ENCODE data around the gene FCGR2B.
A peak's percentile ranks its signal among the peaks of the same experiment; 100 is the strongest.
"Not testable (repeated sequence)": the region's sequence is repeated elsewhere in the genome, so short reads cannot be mapped to it uniquely, and the experiment has no call there.

The FCGR2B gene

DNA sequence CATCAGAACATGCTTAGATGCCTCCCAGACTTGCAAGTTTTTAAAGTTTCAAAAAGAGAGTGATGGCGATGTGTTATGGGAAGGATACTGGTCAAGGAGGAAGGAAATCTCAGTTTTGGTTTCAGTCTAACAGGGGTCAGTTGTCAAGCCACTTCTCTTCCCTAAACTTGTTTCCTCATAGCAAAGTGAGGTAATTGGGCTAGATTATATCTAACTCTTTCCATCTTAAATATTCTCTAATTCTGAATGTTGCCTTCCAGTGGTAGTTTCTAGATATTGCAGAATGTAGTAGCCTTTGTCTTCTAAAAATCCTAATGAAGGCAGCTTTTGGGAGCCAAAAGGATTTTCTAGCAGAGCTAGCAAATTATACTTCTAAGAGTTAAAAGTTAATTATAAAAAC lies 20.2 kb upstream of the FCGR2B start:
- DNase-seq (ENCODE audit: extremely low spot score); POLR2A ChIA-PET; CTCF ChIA-PET: not testable (repeated sequence)
- TF ChIP-seq, protein P1, sequence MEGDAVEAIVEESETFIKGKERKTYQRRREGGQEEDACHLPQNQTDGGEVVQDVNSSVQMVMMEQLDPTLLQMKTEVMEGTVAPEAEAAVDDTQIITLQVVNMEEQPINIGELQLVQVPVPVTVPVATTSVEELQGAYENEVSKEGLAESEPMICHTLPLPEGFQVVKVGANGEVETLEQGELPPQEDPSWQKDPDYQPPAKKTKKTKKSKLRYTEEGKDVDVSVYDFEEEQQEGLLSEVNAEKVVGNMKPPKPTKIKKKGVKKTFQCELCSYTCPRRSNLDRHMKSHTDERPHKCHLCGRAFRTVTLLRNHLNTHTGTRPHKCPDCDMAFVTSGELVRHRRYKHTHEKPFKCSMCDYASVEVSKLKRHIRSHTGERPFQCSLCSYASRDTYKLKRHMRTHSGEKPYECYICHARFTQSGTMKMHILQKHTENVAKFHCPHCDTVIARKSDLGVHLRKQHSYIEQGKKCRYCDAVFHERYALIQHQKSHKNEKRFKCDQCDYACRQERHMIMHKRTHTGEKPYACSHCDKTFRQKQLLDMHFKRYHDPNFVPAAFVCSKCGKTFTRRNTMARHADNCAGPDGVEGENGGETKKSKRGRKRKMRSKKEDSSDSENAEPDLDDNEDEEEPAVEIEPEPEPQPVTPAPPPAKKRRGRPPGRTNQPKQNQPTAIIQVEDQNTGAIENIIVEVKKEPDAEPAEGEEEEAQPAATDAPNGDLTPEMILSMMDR (IDR thresholded peaks at IDR 0.05; ENCODE audit: control extremely low read depth, extremely low read depth, low read depth, missing control alignments) = peak; percentile 24

DNA sequence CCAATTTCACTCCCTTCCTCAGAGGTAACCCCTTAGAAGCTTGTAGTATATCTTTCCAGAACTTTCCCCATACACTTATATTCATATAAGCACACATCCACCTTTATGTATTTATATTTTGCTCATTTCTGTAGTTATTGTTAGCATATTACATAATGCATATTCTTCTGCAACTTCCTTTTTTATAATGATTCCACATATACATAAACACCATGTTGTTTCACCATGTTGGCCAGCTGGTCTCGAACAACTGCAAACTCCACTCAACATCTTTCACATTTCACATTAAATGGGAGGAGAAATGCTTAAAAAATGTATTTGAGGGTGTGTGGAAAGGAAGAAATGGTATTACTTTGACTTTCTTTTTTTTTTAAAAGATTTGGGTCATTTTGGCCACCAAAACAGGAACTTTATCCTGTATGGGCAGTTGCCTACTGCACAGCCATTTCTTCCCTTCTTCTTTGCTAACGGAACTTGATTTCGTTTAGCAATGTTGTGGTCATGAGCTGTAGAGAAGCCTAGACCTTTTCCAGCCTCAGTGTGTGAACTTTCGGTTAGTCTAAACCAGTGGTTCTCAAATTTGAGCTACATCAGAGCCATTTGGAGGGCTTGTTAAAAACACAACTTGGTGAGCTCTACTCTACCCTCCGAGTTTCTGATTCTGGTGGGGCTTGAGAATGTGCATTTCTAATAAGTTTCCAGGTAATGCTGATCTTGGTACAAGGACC lies 19.3 kb upstream of the FCGR2B start:
- POLR2A ChIA-PET; DNase-seq (ENCODE audit: extremely low spot score); CTCF ChIA-PET: not testable (repeated sequence)

DNA sequence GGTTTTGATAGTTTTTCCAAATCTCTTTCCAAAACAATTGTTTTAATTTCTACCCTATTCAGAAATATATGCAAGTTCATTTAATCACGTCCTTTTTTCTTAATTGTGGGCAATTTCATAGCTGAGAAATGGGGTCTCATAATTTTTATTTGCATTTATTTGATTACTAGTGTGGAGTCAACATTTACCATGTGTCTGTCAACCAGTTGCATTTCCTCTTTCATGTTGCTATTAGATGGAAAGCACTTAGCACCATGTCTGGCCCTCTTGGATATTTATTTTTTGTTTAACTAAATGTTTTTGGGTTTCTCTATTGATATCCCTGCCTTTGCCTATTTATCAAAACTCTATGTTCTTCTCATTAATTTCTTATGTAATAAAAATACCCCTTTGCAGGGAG lies 18.1 kb upstream of the FCGR2B start:
- POLR2A ChIA-PET; DNase-seq (ENCODE audit: extremely low spot score); CTCF ChIA-PET: not testable (repeated sequence)

DNA sequence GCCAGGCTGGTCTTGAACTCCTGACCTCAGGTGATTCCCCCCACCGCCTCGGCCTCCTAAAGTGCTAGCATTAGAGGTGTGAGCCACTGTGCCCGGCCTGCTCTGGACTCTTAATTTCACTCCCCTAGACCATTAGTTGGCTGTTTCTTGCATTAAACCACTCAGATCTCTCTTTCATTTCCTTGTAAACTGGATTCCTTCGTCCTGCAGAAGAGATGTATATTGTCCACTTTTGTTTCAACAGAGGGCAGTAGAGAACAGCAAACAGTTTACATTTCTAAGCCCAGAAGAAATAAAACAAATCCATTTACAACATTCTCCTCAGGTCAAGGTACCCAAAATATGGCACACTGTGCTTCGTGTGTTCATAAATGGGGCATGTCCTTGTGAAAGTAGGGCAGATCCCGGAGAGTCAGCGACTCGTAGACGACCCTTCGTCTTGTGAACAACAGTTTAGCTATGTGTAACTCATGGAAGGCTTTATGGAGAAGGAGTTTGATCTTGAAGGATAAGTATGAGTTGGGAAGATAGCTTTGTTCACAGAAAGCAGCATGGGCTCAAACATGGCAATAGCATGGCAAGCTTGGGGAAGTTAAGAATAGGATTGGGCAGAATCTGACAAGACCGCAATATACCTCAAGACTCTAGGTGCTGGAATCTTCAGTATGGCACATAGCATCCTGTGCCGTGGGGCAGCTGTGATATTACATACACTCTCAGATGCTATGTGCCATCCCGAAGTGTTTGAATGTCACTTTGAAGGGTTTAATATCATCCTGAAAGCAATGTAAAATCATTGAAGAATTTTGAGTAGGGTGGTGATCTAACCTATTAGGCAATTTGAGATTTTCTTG lies 15.2 kb upstream of the FCGR2B start:
- POLR2A ChIA-PET; DNase-seq (ENCODE audit: extremely low spot score): not testable (repeated sequence)
- TF ChIP-seq, protein P1 (IDR thresholded peaks at IDR 0.05; ENCODE audit: control extremely low read depth, extremely low read depth, low read depth, missing control alignments) = peak; percentile 32
- CTCF ChIA-PET = interaction anchor here (0.6 to 0.8 kb wide), 9 partner anchors 10 to 95 kb away, joined by 3 to 6 read pairs (median 3); partner anchors contain the start of gene FCRLA

DNA sequence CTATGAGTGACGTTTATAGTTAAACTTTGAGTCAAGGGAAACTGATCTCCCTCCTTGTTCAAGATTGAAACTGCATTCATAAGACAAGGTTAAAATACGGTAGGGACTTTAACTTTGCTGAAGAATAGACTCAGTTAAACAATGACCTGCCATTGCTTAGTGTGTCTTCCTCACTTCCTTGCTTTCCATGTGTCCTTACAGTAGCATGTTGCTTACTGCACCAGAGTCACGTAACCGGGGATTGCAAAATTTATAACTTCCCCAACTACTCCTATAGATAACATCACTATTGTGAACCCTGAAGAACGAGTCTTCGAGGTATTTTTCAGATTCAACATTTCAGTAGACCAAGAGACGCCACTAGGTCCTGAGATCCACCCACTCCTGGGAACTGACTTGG lies 9.4 kb upstream of the FCGR2B start:
- CTCF ChIA-PET; POLR2A ChIA-PET; DNase-seq (ENCODE audit: extremely low spot score): not testable (repeated sequence)

DNA sequence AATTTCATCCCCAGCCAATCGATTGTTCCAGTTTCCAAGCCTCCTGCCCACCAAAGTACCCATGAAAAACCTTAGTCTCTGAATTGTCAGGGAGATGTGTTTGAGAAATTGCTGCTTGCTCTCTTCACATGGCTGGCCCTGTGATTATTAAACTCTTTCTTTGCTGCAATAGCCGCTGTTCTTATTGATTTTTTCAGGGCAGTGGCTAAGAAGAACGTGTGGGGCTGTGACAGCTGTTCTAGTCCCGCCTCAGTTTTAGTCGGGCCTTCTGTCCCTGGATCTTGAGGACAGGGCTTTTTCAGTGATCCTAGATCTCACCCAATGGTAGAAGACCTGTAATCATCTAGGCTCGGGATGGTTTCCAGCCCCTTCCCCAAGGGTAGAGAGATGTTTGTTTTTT lies 9.0 kb upstream of the FCGR2B start:
- DNase-seq (ENCODE audit: extremely low spot score); CTCF ChIA-PET; POLR2A ChIA-PET: not testable (repeated sequence)

DNA sequence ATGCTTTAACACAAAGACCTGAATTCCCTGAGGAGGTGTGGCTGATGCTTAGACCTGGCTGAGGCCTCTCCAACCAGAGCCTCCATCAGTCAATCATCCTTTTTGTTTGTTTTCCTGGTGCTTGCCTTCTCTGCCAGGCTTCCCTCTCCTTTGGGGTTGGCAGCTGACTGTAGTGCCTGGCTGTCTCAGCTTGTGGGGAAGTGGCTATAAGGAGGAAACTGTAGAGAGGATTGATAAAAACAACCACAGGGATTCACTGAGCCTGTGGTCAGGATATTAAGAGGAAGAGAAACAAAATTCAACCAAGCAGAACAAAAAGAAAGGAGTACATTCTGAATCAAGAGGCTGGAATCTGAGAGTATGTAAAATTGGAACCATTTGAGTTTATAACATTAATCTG lies 4.4 kb upstream of the FCGR2B start:
- POLR2A ChIA-PET; DNase-seq (ENCODE audit: extremely low spot score); CTCF ChIA-PET: not testable (repeated sequence)

DNA sequence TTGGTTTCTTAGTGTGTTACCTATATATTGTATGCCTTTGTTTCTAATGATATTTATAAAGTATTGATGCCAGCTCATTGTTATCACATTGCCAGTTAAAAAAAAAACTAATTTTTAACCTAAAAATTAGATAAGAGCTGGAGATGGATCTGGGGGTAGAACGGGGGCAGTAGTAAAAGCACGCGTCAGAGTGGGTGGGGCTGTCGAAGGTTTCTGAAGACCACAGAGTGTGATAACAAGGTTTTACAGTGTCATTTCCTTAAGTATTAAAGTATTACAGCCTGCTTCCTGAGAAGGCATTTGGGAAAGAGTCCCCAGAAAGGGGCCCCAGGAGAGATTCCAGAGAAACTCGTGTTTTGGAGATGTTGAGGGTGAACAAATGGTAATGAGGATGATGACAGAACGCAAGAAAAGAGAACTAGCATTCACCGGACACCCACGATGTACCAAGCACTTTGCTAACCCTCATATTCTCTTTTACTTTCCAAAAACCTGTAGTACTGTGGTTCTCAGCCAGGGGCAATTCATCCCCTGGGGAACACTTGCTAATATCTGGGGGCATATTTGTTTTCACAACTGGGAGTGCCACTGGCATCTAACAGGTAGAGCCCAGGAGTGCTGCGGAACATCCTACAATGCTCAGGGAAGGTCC lies 1.2 kb upstream of the FCGR2B start:
- DNase-seq (ENCODE audit: extremely low spot score); CTCF ChIA-PET; POLR2A ChIA-PET: not testable (repeated sequence)

DNA sequence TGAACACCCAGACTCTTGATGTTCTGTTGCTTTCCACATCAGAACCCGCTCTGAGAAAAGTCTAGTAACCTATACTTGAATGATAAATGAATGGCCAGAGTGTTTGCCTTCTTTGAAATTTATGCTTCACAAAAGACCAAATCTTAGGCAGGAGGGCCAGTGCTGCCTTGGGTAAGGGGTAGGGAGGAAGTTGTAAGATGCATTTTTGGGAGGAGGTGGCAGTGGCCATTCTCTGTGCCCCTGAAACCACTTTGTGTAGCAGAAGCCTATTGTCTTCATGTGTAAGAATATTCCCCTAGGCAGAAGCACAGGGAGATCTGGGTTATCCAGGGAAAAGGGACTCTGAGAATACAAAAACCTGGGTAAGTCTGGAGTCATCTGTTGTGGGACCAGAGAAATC lies 626 bp downstream of the FCGR2B start:
- DNase-seq (ENCODE audit: extremely low spot score); POLR2A ChIA-PET; CTCF ChIA-PET: not testable (repeated sequence)

DNA sequence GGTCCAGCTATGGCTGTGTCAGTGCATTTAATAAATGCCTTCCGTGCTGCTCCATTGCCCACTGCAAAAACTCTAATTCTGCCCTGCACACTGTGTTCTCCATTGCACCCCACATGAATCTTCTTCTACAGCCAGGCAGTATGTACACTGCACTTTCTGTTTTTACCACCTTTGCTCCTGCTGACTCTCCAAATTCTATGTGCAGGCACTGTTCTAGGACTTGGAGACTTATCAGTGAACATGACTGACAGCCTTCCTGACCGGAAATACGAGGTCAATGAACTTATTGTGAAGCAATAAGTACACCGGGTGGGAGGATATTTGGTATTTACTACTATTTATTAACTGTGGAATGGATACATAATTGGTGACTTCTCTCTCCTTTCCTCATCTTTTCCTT lies 1.7 kb downstream of the FCGR2B start:
- POLR2A ChIA-PET; DNase-seq (ENCODE audit: extremely low spot score); CTCF ChIA-PET: not testable (repeated sequence)

DNA sequence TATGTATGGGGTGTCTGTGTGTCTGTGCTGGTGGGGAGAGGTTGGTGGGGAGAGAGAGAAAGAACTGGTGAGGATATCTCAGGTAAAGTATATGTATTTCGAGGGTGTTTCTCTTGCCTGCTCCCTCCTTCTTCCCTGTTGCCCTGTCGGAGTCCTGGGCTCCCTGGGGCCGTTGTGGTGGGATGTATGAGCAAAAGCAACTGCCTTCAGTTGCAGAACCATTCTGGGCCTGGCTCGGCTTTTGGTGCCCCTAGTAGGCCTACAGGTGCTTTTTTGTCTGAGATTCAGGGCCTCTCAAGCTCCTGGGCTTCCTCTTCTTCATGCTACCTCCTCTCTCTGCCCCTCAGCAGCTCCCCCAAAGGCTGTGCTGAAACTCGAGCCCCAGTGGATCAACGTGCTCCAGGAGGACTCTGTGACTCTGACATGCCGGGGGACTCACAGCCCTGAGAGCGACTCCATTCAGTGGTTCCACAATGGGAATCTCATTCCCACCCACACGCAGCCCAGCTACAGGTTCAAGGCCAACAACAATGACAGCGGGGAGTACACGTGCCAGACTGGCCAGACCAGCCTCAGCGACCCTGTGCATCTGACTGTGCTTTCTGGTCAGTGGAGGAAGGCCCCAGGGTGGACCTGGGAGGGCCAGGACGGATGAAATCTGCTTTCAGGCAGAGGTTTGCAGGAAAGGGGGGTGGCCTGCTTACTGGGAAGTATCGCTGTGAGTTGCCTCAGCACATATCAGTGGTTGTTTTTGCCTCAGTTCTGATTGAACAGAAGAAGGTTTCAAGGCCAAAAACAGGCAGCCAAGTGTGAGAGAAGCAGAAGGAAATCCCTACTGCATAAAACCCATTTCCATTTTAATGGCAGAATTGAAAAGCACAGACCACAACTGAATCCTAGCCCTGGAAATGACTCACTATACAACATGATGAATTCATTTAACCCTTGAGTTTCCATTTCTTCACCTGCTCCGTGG lies 8.4 kb downstream of the FCGR2B start:
- POLR2A ChIA-PET; DNase-seq (ENCODE audit: extremely low spot score); CTCF ChIA-PET: not testable (repeated sequence)

DNA sequence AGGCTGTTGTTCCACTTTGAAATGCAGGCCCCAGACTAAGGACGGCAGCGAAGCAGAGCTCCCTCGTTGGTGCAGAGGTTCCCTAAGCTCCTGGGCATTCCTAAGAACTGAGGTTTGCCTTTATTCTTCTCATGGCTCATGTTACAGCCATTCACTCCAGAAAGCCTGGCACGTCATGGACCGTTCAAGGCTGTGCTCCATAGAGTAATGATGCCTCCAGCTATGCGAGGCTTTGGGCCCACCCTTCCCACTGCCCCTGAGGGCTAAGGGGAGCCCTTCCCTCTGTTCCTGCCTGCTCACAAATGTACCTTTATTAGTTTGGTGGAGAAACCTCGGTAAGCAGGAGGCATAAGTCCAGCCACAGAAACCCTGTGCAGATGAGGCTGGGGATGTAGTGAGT lies 10.5 kb downstream of the FCGR2B start:
- POLR2A ChIA-PET; DNase-seq (ENCODE audit: extremely low spot score); CTCF ChIA-PET: not testable (repeated sequence)

DNA sequence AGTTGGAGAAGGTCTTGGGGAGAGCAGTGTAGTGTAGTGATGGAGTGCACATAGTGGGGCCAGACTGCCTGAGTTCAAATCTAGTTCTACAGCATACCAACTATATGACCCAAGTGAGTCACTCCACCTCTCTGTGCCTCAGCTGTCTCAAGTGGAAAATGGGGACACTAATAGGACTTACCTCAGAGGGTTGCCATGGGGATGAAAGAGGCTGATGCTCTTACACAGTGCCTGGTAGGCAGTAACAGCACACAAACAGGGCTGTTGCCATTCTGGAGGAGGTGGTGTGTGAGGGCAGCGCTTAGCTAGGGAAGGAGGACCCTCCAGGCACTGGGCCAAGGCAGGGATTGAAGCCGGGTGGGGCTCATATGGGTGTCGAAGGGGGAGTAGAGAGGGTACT lies 11.5 kb downstream of the FCGR2B start:
- POLR2A ChIA-PET; DNase-seq (ENCODE audit: extremely low spot score); CTCF ChIA-PET: not testable (repeated sequence)

DNA sequence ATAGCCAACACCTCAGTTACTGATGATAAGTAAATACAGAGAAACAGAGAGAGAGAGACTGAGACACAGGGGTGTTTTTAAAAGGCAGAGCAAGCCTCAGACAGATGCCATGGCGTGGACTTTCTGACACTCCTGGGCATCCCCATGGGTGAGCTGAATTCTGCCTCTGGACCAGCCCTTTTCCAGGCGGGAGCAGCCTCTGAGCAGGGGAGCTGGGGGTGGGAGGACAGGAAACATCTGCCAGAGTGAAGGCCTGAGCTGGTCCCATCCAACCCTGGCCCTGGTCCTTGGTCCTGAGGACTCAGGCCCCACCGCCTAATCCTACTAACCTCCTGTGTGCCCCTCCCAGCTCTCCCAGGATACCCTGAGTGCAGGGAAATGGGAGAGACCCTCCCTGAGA lies 12.0 kb downstream of the FCGR2B start:
- CTCF ChIA-PET; POLR2A ChIA-PET; DNase-seq (ENCODE audit: extremely low spot score): not testable (repeated sequence)
